GM19397 (cell line): ENCODE data around the gene HOXD1.

Experiments used
- ATAC-seq: cut with Tn5 transposase; IDR thresholded peaks from one replicate; pipeline ENCODE4 v1.9.1; 2021; ENCODE audit warnings: mild to moderate bottlenecking, moderate library complexity; ENCODE audit not compliant: unreplicated experiment

HOXD1 gene

GRCh38 chr2:176187899-176188773, at the start of gene HOXD1:
Gene HOXD1, plus strand, starts transcription at chr2:176188668. Its CDS starts 134 bp downstream, at chr2:176188802.
- ATAC-seq, result no peak

- no peak for ATAC-seq
Observed at GRCh38 chr2:176138923-176139660, 49.4 kb upstream of the HOXD1 start.

- ATAC-seq, result no peak
Observed at GRCh38 chr2:176139661-176140512, 48.6 kb upstream of the HOXD1 start.

GRCh38 chr2:176140513-176141317, 47.8 kb upstream of the HOXD1 start:
- peak; percentile 94 for ATAC-seq

GRCh38 chr2:176142281-176142680, 46.2 kb upstream of the HOXD1 start:
- no peak for ATAC-seq

- no peak for ATAC-seq
Observed at GRCh38 chr2:176145085-176145969, 43.1 kb upstream of the HOXD1 start.

GRCh38 chr2:176146101-176146500, 42.4 kb upstream of the HOXD1 start:
- no peak for ATAC-seq

- ATAC-seq, result no peak
Observed at GRCh38 chr2:176146645-176147044, 41.8 kb upstream of the HOXD1 start.

- no peak for ATAC-seq
Observed at GRCh38 chr2:176147210-176147799, 41.2 kb upstream of the HOXD1 start.

- no peak for ATAC-seq
Observed at GRCh38 chr2:176147800-176148496, 40.5 kb upstream of the HOXD1 start.

GRCh38 chr2:176148751-176149421, 39.6 kb upstream of the HOXD1 start:
- no peak for ATAC-seq

GRCh38 chr2:176149481-176149938, 39.0 kb upstream of the HOXD1 start:
- no peak for ATAC-seq

- ATAC-seq, result no peak
Observed at GRCh38 chr2:176149939-176150583, 38.4 kb upstream of the HOXD1 start.

GRCh38 chr2:176150584-176151441, 37.7 kb upstream of the HOXD1 start:
- no peak for ATAC-seq

GRCh38 chr2:176151442-176152287, 36.8 kb upstream of the HOXD1 start, which contains the start of gene HOXD4:
Gene HOXD4, plus strand, starts transcription at chr2:176151550. Its CDS starts 84 bp downstream, at chr2:176151634.
- no peak for ATAC-seq
